ENCODE data around the gene LCMT2.

The LCMT2 gene

DNA sequence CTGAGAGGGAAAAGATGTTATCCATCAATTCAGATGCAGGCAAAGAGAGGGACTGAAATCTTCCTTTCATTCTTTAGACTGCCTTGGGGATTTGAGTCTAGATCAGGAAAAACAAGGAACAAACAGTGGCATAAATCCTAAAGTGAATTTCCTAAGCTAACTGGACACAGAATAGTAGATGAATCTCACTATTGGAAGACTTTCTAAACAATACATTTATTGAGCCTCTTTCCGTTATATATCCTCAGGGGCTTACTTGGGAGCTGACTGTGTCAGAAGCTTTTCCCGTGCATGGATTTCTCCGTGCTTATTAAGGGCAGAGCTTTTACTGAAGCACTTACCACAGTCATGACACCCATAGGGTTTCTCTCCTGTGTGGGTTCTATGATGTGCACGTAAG is 30.4 kb upstream of the LCMT2 start:
- no peaks in the 10 kb centered on the region for H3K27me3 ChIP-seq (ENCODE audit: insufficient read depth, poor library complexity, severe bottlenecking)
- no peak for DNase-seq (ENCODE audit: low read depth in 1 of 2, low spot score in 1 of 2)
- no peak overlapping the region for H3K27ac ChIP-seq (replicated peaks)
- no peak for TF ChIP-seq POLR2AphosphoS5 (IDR thresholded peaks at IDR 0.05; ENCODE audit: low read depth)
- TF ChIP-seq, protein P1, sequence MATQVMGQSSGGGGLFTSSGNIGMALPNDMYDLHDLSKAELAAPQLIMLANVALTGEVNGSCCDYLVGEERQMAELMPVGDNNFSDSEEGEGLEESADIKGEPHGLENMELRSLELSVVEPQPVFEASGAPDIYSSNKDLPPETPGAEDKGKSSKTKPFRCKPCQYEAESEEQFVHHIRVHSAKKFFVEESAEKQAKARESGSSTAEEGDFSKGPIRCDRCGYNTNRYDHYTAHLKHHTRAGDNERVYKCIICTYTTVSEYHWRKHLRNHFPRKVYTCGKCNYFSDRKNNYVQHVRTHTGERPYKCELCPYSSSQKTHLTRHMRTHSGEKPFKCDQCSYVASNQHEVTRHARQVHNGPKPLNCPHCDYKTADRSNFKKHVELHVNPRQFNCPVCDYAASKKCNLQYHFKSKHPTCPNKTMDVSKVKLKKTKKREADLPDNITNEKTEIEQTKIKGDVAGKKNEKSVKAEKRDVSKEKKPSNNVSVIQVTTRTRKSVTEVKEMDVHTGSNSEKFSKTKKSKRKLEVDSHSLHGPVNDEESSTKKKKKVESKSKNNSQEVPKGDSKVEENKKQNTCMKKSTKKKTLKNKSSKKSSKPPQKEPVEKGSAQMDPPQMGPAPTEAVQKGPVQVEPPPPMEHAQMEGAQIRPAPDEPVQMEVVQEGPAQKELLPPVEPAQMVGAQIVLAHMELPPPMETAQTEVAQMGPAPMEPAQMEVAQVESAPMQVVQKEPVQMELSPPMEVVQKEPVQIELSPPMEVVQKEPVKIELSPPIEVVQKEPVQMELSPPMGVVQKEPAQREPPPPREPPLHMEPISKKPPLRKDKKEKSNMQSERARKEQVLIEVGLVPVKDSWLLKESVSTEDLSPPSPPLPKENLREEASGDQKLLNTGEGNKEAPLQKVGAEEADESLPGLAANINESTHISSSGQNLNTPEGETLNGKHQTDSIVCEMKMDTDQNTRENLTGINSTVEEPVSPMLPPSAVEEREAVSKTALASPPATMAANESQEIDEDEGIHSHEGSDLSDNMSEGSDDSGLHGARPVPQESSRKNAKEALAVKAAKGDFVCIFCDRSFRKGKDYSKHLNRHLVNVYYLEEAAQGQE (IDR thresholded peaks at IDR 0.05; ENCODE audit: insufficient replicate concordance, low read depth) = no peak
- TF ChIP-seq GABPA (IDR thresholded peaks at IDR 0.05; ENCODE audit: low read depth) = no peak
- no peak for TF ChIP-seq SPI1 (IDR thresholded peaks at IDR 0.05; ENCODE audit: borderline replicate concordance, low read depth)
- no peak for TF ChIP-seq CTCF (IDR thresholded peaks at IDR 0.05; ENCODE audit: insufficient read depth, low read length)
- H3K4me3 ChIP-seq (replicated peaks; ENCODE audit: insufficient read depth, low read length) = no peak overlapping the region

- Histone ChIP-seq H3K27me3 (ENCODE audit: insufficient read depth, poor library complexity, severe bottlenecking) (no peaks in the 10 kb centered on the region), H3K27ac (replicated peaks) (no peak overlapping the region), H3K4me3 (replicated peaks; ENCODE audit: insufficient read depth, low read length) (no peak overlapping the region)
- no peak for DNase-seq (ENCODE audit: low read depth in 1 of 2, low spot score in 1 of 2)
- TF ChIP-seq, protein P1 (IDR thresholded peaks at IDR 0.05; ENCODE audit: insufficient replicate concordance, low read depth) = no peak
- no peak for TF ChIP-seq POLR2AphosphoS5 (IDR thresholded peaks at IDR 0.05; ENCODE audit: low read depth)
- TF ChIP-seq SPI1 (IDR thresholded peaks at IDR 0.05; ENCODE audit: borderline replicate concordance, low read depth) = no peak
- no peak for TF ChIP-seq CTCF (IDR thresholded peaks at IDR 0.05; ENCODE audit: insufficient read depth, low read length)
- no peak for TF ChIP-seq GABPA (IDR thresholded peaks at IDR 0.05; ENCODE audit: low read depth)
These were observed 22.5 kb upstream of the LCMT2 start for GRCh38 chr15:43352693-43353382.

DNA sequence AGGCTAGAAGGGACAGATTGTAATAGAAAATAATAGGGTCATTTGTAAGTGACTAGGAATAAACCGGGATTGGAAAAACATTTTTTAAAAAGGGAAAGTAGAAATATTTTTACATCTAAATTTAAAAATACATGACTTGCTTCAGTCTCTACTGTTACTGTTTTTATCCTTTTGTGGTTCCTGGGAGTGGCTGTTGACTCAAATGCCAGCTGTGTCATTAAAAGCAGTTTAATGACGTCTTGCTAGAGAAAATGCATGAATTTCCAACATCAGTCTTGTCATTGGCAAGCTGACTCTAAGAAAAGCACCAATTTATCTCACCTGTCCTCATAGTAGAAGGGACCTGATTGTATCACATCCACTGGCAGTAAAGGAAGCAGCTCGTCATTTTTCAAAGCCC is 16.7 kb upstream of the LCMT2 start:
- no peak overlapping the region for H3K27ac ChIP-seq (replicated peaks)
- TF ChIP-seq, protein P1 (IDR thresholded peaks at IDR 0.05; ENCODE audit: insufficient replicate concordance, low read depth) = no peak
- TF ChIP-seq POLR2AphosphoS5 (IDR thresholded peaks at IDR 0.05; ENCODE audit: low read depth) (no peak), GABPA (IDR thresholded peaks at IDR 0.05; ENCODE audit: low read depth) (no peak), CTCF (IDR thresholded peaks at IDR 0.05; ENCODE audit: insufficient read depth, low read length) (no peak), SPI1 (IDR thresholded peaks at IDR 0.05; ENCODE audit: borderline replicate concordance, low read depth) (no peak)
- H3K4me3 ChIP-seq (replicated peaks; ENCODE audit: insufficient read depth, low read length) = no peak overlapping the region
- no peaks in the 10 kb centered on the region for H3K27me3 ChIP-seq (ENCODE audit: insufficient read depth, poor library complexity, severe bottlenecking)
- no peak for DNase-seq (ENCODE audit: low read depth in 1 of 2, low spot score in 1 of 2)
